Keratinocyte (primary cell): ENCODE data around the gene IL1RAPL2. TPM values are rescaled to one million over a fixed set of nuclear protein-coding genes. Genes with fewer than 3 reads are reported as not detected.

ENCODE experiments used
- DNase-seq: peaks from one replicate; pipeline ENCODE4 v3.0.0-alpha.2; 2011; ENCODE audit warnings: low read depth, missing footprints, low spot score
- FAIRE-seq: peaks from 2 replicates; lab custom pipeline; 2011; peaks lifted over from hg19 to GRCh38; lab: Jason Lieb, UNC
- H2AFZ ChIP-seq: 2 replicates; pipeline ENCODE4 v1.6.0; 2012; ENCODE audit warnings: low read length, control low read depth, inconsistent platforms; ENCODE audit not compliant: control insufficient read depth
- H3K27ac ChIP-seq: 2 replicates; pipeline ENCODE4 v1.5.1; 2011; ENCODE audit warnings: low read length; ENCODE audit not compliant: control insufficient read depth, insufficient read depth
- H3K27me3 ChIP-seq: 3 replicates; pipeline ENCODE4 v1.6.0; 2011; ENCODE audit warnings: low read length; ENCODE audit not compliant: control insufficient read depth, insufficient read depth; ENCODE audit errors: extremely low read depth
- H3K36me3 ChIP-seq, 2 experiments: 2 replicates in 1 of 2; 3 replicates in 1 of 2; pipeline ENCODE4 v1.5.1; 2011; ENCODE audit warnings: low read length in 2 of 2, mild to moderate bottlenecking in 1 of 2; ENCODE audit not compliant: control insufficient read depth in 2 of 2, insufficient read depth in 2 of 2; ENCODE audit errors: extremely low read depth in 1 of 2
- H3K4me1 ChIP-seq: 3 replicates; pipeline ENCODE4 v1.5.1; 2011; ENCODE audit warnings: low read length; ENCODE audit not compliant: control insufficient read depth, insufficient read depth; ENCODE audit errors: extremely low read depth
- H3K4me2 ChIP-seq: 3 replicates; pipeline ENCODE4 v1.6.0; 2011; ENCODE audit warnings: low read depth, low read length; ENCODE audit not compliant: control insufficient read depth, insufficient read depth; ENCODE audit errors: extremely low read depth
- H3K4me3 ChIP-seq, 3 experiments: fragments of 200-600 bp in 1 of 3; sonication (generic) in 1 of 3; 2 replicates in 2 of 3; 3 replicates in 1 of 3; pipeline ENCODE4 v1.5.1; 2011 to 2016; ENCODE audit warnings: low read length in 3 of 3, mild to moderate bottlenecking in 3 of 3, control low read depth in 2 of 3, inconsistent platforms in 1 of 3, low read depth in 1 of 3, mixed read lengths in 1 of 3, mixed run types in 1 of 3, moderate library complexity in 1 of 3; ENCODE audit not compliant: control insufficient read depth in 2 of 3, insufficient read depth in 2 of 3; ENCODE audit errors: extremely low read depth in 1 of 3
- H3K79me2 ChIP-seq: 2 replicates; pipeline ENCODE4 v1.6.0; 2012; ENCODE audit warnings: low read length; ENCODE audit not compliant: control insufficient read depth, insufficient read depth
- H3K9ac ChIP-seq: 3 replicates; pipeline ENCODE4 v1.6.0; 2011; ENCODE audit warnings: low read length; ENCODE audit not compliant: control insufficient read depth, insufficient read depth; ENCODE audit errors: extremely low read depth
- H3K9me1 ChIP-seq: 3 replicates; pipeline ENCODE4 v1.6.0; 2011; ENCODE audit warnings: low read length; ENCODE audit not compliant: control insufficient read depth, insufficient read depth; ENCODE audit errors: extremely low read depth
- H3K9me3 ChIP-seq: 2 replicates; pipeline ENCODE4 v1.5.1; 2012; ENCODE audit warnings: low read depth, low read length; ENCODE audit not compliant: control insufficient read depth
- H4K20me1 ChIP-seq: 3 replicates; pipeline ENCODE4 v1.6.0; 2011; ENCODE audit warnings: low read length; ENCODE audit not compliant: control insufficient read depth, insufficient read depth; ENCODE audit errors: extremely low read depth
- EZH2 ChIP-seq: IDR thresholded peaks from one replicate; pipeline ENCODE4 v1.6.1; 2012; ENCODE audit warnings: inconsistent platforms, mild to moderate bottlenecking, low read length, moderate library complexity
- dilution Hi-C: fragments of 300-500 bp; cut with MboI; formaldehyde crosslinking; loops from one replicate; pipeline ENCODE4 v1.7.0; 2020; ENCODE audit warnings: low sequenced_read_pairs; ENCODE audit not compliant: extremely low pct_ligation_motif_present
- polyA plus RNA-seq, 5 experiments: library from polyadenylated mRNA; depleted of rRNA in 3 of 5; stranded (reverse) in 3 of 5; stranded (forward) in 1 of 5; unstranded in 1 of 5; fragments of >200 nt; gene quantifications; 1 replicate in 1 of 5; 2 replicates in 3 of 5; 3 replicates in 1 of 5; pipeline versions ENCODE4 v1.2.1 to v1.2.3, GENCODE V29; 2011 to 2012; ENCODE audit warnings: missing spikeins in 2 of 5, low read depth in 1 of 5, low replicate concordance in 1 of 5
- TF ChIP-seq, protein P1 (sequence below), 3 experiments: IDR thresholded peaks in 1 of 3; conservative IDR thresholded peaks in 1 of 3; optimal IDR thresholded peaks in 1 of 3; 2 replicates in 2 of 3; 3 replicates in 1 of 3; pipeline versions ENCODE3 to v1.5.1; 2011; ENCODE audit warnings: low read length in 3 of 3, mild to moderate bottlenecking in 3 of 3, moderate library complexity in 2 of 3, control low read depth in 1 of 3, inconsistent platforms in 1 of 3; ENCODE audit not compliant: insufficient read depth in 2 of 3; ENCODE audit errors: extremely low read depth in 1 of 3

Gene IL1RAPL2
- polyA plus RNA-seq, 1 donor (not counting 4 experiments of a cell fraction or from before 2014, with no cell fraction given) = 0.24 TPM

DNA sequence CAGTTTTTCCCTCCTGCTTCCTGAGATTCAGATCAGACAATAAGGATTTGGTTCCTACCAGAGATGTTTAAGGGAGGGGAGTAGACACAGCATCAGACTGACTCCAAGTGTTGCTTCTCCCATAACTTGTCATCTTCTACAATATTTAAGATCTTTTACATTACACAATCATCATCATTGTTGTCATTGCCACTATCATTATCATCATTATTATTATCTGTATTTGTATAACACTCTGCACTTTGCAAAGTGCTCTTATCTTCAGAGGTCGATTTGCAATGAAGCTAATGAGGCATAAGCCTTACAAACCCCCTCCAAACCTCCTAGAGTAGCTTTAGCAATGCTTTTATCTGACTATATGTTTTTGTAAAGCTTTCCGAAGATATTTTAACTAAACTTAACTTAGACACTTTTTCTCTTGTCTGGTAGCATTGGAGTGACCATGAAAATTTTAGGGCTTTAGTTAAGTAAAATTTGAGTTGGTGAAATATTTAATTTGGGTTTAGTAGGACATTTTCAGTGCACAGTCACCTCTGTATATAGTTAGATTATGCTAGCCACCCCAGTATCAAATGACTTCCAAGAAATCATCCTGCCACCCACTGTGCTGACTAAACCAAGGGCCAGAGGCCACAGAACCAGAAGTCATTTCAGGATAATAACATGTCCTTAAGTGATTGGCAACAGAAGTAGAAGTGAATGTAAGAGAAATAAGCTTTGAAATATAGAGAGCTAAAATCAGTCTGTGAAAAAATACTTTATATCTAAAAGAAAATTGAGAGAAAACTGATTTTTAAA, 1132.2 kb downstream of the IL1RAPL2 start:
- Histone ChIP-seq H3K4me1 (peaks cover 11% of the 10 kb centered on the region), H3K9me3 (no peaks in the 10 kb centered on the region), H3K9ac (no peak overlapping the region), H3K27ac (no peak overlapping the region), H3K27me3 (no peaks in the 10 kb centered on the region), H3K4me3 (no peak overlapping the region), H3K79me2 (no peaks in the 10 kb centered on the region), H3K9me1 (no peaks in the 10 kb centered on the region), H3K4me2 (no peak overlapping the region), H3K36me3 (no peaks in the 10 kb centered on the region), H2AFZ (no peak overlapping the region), H4K20me1 (no peaks in the 10 kb centered on the region)
- no peak for FAIRE-seq
- no peak for DNase-seq
- no peak for TF ChIP-seq EZH2
- TF ChIP-seq, protein P1, sequence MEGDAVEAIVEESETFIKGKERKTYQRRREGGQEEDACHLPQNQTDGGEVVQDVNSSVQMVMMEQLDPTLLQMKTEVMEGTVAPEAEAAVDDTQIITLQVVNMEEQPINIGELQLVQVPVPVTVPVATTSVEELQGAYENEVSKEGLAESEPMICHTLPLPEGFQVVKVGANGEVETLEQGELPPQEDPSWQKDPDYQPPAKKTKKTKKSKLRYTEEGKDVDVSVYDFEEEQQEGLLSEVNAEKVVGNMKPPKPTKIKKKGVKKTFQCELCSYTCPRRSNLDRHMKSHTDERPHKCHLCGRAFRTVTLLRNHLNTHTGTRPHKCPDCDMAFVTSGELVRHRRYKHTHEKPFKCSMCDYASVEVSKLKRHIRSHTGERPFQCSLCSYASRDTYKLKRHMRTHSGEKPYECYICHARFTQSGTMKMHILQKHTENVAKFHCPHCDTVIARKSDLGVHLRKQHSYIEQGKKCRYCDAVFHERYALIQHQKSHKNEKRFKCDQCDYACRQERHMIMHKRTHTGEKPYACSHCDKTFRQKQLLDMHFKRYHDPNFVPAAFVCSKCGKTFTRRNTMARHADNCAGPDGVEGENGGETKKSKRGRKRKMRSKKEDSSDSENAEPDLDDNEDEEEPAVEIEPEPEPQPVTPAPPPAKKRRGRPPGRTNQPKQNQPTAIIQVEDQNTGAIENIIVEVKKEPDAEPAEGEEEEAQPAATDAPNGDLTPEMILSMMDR (optimal IDR thresholded peaks at IDR 0.05 in 1 of 3, IDR thresholded peaks at IDR 0.05 in 1 of 3, conservative IDR thresholded peaks at IDR 0.05 in 1 of 3; ENCODE audit: extremely low read depth in 1 of 3, insufficient read depth in 2 of 3, low read length in 3 of 3) = no peak
- dilution Hi-C loops = no loop called here

DNA sequence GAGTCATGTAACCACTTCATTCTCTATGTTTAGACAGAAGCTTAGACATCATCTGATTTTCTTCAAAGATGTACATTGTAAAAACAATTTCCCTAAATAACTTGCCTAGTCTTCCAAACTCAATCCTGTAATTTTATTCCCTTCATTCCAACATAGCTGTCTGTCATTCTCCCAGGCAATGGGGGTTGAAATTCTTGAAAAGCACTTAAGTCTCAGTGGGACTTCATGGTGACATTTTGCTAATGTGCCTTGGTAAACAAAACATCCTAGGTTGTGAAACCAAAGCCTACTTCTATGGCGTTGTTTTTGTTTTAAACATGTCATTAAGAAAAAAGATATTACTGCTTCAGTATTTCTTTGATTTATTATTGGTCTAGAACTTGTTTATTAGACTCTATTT, 1134.3 kb downstream of the IL1RAPL2 start:
- H3K9me3 ChIP-seq = no peaks in the 10 kb centered on the region
- FAIRE-seq (no peak), DNase-seq (no peak)
- H3K36me3 ChIP-seq = no peaks in the 10 kb centered on the region
- H3K4me1 ChIP-seq = peaks cover 8% of the 10 kb centered on the region
- no peak overlapping the region for H3K4me3 ChIP-seq
- H3K9ac ChIP-seq = no peak overlapping the region
- no peak overlapping the region for H3K27ac ChIP-seq
- no peak overlapping the region for H3K4me2 ChIP-seq
- no peaks in the 10 kb centered on the region for H3K27me3 ChIP-seq
- dilution Hi-C loops = no loop called here
- TF ChIP-seq, protein P1 (optimal IDR thresholded peaks at IDR 0.05 in 1 of 3, IDR thresholded peaks at IDR 0.05 in 1 of 3, conservative IDR thresholded peaks at IDR 0.05 in 1 of 3; ENCODE audit: extremely low read depth in 1 of 3, insufficient read depth in 2 of 3, low read length in 3 of 3) = no peak
- no peak for TF ChIP-seq EZH2
- no peak overlapping the region for H2AFZ ChIP-seq
- H4K20me1 ChIP-seq = no peaks in the 10 kb centered on the region
- H3K9me1 ChIP-seq = no peaks in the 10 kb centered on the region
- H3K79me2 ChIP-seq = no peaks in the 10 kb centered on the region
